Mesendoderm (in vitro differentiated cells): ENCODE measurements around the gene UTS2B.

Experiments used
- DNase-seq: peaks from one replicate; pipeline ENCODE4 v3.0.0; 2013
- H2AK5ac ChIP-seq: 2 replicates; pipeline ENCODE4 v1.6.1; 2013; ENCODE audit warnings: low read length, inconsistent platforms
- H2BK120ac ChIP-seq: 2 replicates; pipeline ENCODE4 v1.6.1; 2013; ENCODE audit warnings: low read depth, mild to moderate bottlenecking, low read length, moderate library complexity, mixed read lengths
- H2BK15ac ChIP-seq: replicated peaks from 2 replicates; pipeline ENCODE4 v1.6.1; 2013; ENCODE audit warnings: low read depth, mild to moderate bottlenecking, moderate library complexity
- H2BK5ac ChIP-seq: 2 replicates; pipeline ENCODE4 v1.6.1; 2013; ENCODE audit warnings: low read length, inconsistent platforms
- H3K18ac ChIP-seq: 2 replicates; pipeline ENCODE4 v1.6.1; 2013; ENCODE audit warnings: mild to moderate bottlenecking, low read length, mixed read lengths
- H3K23ac ChIP-seq: one replicate; pipeline ENCODE4 v1.6.1; 2013; ENCODE audit warnings: low read length
- H3K27ac ChIP-seq: 2 replicates; pipeline ENCODE4 v1.5.1; 2013; ENCODE audit warnings: low read depth, mild to moderate bottlenecking, inconsistent platforms, low read length, moderate library complexity
- H3K27me3 ChIP-seq: 2 replicates; pipeline ENCODE4 v1.6.1; 2013; ENCODE audit warnings: low read length, control low read depth, mild to moderate bottlenecking, inconsistent platforms; ENCODE audit not compliant: insufficient read depth, poor library complexity
- H3K36me3 ChIP-seq: 2 replicates; pipeline ENCODE4 v1.6.1; 2013; ENCODE audit warnings: low read length, inconsistent platforms; ENCODE audit not compliant: control insufficient read depth, insufficient read depth
- H3K4ac ChIP-seq: one replicate; pipeline ENCODE4 v1.6.1; 2013; ENCODE audit warnings: low read depth, mild to moderate bottlenecking, low read length, moderate library complexity
- H3K4me1 ChIP-seq: 2 replicates; pipeline ENCODE4 v1.6.1; 2013; ENCODE audit warnings: low read depth, low read length, inconsistent platforms; ENCODE audit not compliant: control insufficient read depth
- H3K4me2 ChIP-seq: 2 replicates; pipeline ENCODE4 v1.6.1; 2013; ENCODE audit warnings: low read length
- H3K4me3 ChIP-seq: 2 replicates; pipeline ENCODE4 v1.5.1; 2013; ENCODE audit warnings: mild to moderate bottlenecking, low read length
- H3K56ac ChIP-seq: one replicate; pipeline ENCODE4 v1.6.1; 2013; ENCODE audit warnings: low read length
- H3K79me1 ChIP-seq: 2 replicates; pipeline ENCODE4 v1.6.1; 2013; ENCODE audit warnings: low read length, inconsistent platforms
- H3K79me2 ChIP-seq: 2 replicates; pipeline ENCODE4 v1.6.1; 2013; ENCODE audit warnings: mild to moderate bottlenecking, low read length; ENCODE audit not compliant: control insufficient read depth, insufficient read depth
- H3K9ac ChIP-seq: 2 replicates; pipeline ENCODE4 v1.6.1; 2013; ENCODE audit warnings: low read length, inconsistent platforms
- H4K5ac ChIP-seq: one replicate; pipeline ENCODE4 v1.6.1; 2013; ENCODE audit warnings: low read length
- H4K8ac ChIP-seq: one replicate; pipeline ENCODE4 v1.6.1; 2013; ENCODE audit warnings: low read depth, mild to moderate bottlenecking, control low read depth, low read length, moderate library complexity
- WGBS: extraction: QIAGEN DNeasy Blood & Tissue Kit; methylation state at CpG from one replicate; pipeline ENCODE4 v1.1.7; 2013; ENCODE audit warnings: low lambda C conversion rate, missing lambda C conversion rate; ENCODE audit not compliant: insufficient coverage; ENCODE audit errors: extremely low coverage; 5-methylcytosine and 5-hydroxymethylcytosine counted together

Gene UTS2B

GRCh38 chr3:191269289-191270085 is 60.8 kb downstream of the UTS2B start:
- no CpG with 5 or more reads among the region's 5 CpGs for WGBS
- no peak overlapping the region for H2BK120ac ChIP-seq
- H3K23ac ChIP-seq, result no peak overlapping the region
- H3K27me3 ChIP-seq, result no peaks in the 10 kb centered on the region
- no peak overlapping the region for H3K9ac ChIP-seq
- H3K4ac ChIP-seq, result no peak overlapping the region
- no peak overlapping the region for H3K18ac ChIP-seq
- no peak overlapping the region for H3K27ac ChIP-seq
- H3K4me2 ChIP-seq, result no peak overlapping the region
- H2BK5ac ChIP-seq, result no peak overlapping the region
- no peaks in the 10 kb centered on the region for H3K36me3 ChIP-seq
- no peak overlapping the region for H2AK5ac ChIP-seq
- H4K8ac ChIP-seq, result no peak overlapping the region
- H3K79me1 ChIP-seq, result no peaks in the 10 kb centered on the region
- no peak overlapping the region for H4K5ac ChIP-seq
- H3K79me2 ChIP-seq, result no peaks in the 10 kb centered on the region
- no peak overlapping the region for H3K4me3 ChIP-seq
- no peaks in the 10 kb centered on the region for H3K4me1 ChIP-seq
- H3K56ac ChIP-seq, result no peak overlapping the region
- no peak for DNase-seq
- no peak overlapping the region for H2BK15ac ChIP-seq

- H2AK5ac ChIP-seq, result no peak overlapping the region
- no peaks in the 10 kb centered on the region for H3K79me1 ChIP-seq
- H3K36me3 ChIP-seq, result no peaks in the 10 kb centered on the region
Measured at GRCh38 chr3:191268737-191269136, 61.6 kb downstream of the UTS2B start.

GRCh38 chr3:191263850-191264249 is 66.5 kb downstream of the UTS2B start:
- Histone ChIP-seq H3K4me1 (no peaks in the 10 kb centered on the region), H3K4ac (no peak overlapping the region), H3K23ac (no peak overlapping the region), H4K5ac (no peak overlapping the region), H2BK15ac (no peak overlapping the region), H3K27ac (no peak overlapping the region), H3K4me3 (no peak overlapping the region), H3K79me1 (no peaks in the 10 kb centered on the region), H3K18ac (no peak overlapping the region), H2BK120ac (no peak overlapping the region), H3K9ac (no peak overlapping the region), H3K27me3 (no peaks in the 10 kb centered on the region), H3K4me2 (no peak overlapping the region), H4K8ac (no peak overlapping the region), H3K36me3 (no peaks in the 10 kb centered on the region), H3K79me2 (no peaks in the 10 kb centered on the region), H3K56ac (no peak overlapping the region), H2AK5ac (no peak overlapping the region), H2BK5ac (no peak overlapping the region)
- no peak for DNase-seq
- WGBS, result no CpG with 5 or more reads among the region's 3 CpGs

More at GRCh38 chr3:191268737-191269136, 61.6 kb downstream of the UTS2B start:
- Histone ChIP-seq H3K23ac (no peak overlapping the region), H3K9ac (no peak overlapping the region), H3K56ac (no peak overlapping the region), H3K4ac (no peak overlapping the region), H3K18ac (no peak overlapping the region), H2BK5ac (no peak overlapping the region), H3K4me3 (no peak overlapping the region), H4K8ac (no peak overlapping the region), H3K4me1 (no peaks in the 10 kb centered on the region), H2BK120ac (no peak overlapping the region), H2BK15ac (no peak overlapping the region), H3K79me2 (no peaks in the 10 kb centered on the region), H3K4me2 (no peak overlapping the region), H4K5ac (no peak overlapping the region), H3K27ac (no peak overlapping the region), H3K27me3 (no peaks in the 10 kb centered on the region)
- DNase-seq, result no peak

- H3K4ac ChIP-seq, result no peak overlapping the region
- H3K9ac ChIP-seq, result no peak overlapping the region
- no peak overlapping the region for H3K23ac ChIP-seq
- no peaks in the 10 kb centered on the region for H3K27me3 ChIP-seq
- H3K4me3 ChIP-seq, result no peak overlapping the region
- no peak overlapping the region for H3K18ac ChIP-seq
- no peaks in the 10 kb centered on the region for H3K4me1 ChIP-seq
- no peaks in the 10 kb centered on the region for H3K36me3 ChIP-seq
- H3K79me1 ChIP-seq, result no peaks in the 10 kb centered on the region
- H3K56ac ChIP-seq, result no peak overlapping the region
- no peak overlapping the region for H3K27ac ChIP-seq
- no peak overlapping the region for H4K8ac ChIP-seq
- no peak overlapping the region for H2BK5ac ChIP-seq
- no peak for DNase-seq
- no peak overlapping the region for H2AK5ac ChIP-seq
- H3K79me2 ChIP-seq, result no peaks in the 10 kb centered on the region
- H3K4me2 ChIP-seq, result no peak overlapping the region
- no peak overlapping the region for H2BK120ac ChIP-seq
- no peak overlapping the region for H4K5ac ChIP-seq
- no peak overlapping the region for H2BK15ac ChIP-seq
Measured at GRCh38 chr3:191263365-191263764, 67.0 kb downstream of the UTS2B start.

GRCh38 chr3:191262650-191263049 is 67.7 kb downstream of the UTS2B start:
- DNase-seq, result no peak
- H3K27me3 ChIP-seq, result no peaks in the 10 kb centered on the region
- no peak overlapping the region for H3K9ac ChIP-seq
- H3K18ac ChIP-seq, result no peak overlapping the region
- H2AK5ac ChIP-seq, result no peak overlapping the region
- no peak overlapping the region for H3K4me3 ChIP-seq
- no peaks in the 10 kb centered on the region for H3K36me3 ChIP-seq
- H3K23ac ChIP-seq, result no peak overlapping the region
- no peak overlapping the region for H2BK120ac ChIP-seq
- H4K5ac ChIP-seq, result no peak overlapping the region
- no peaks in the 10 kb centered on the region for H3K79me2 ChIP-seq
- no peak overlapping the region for H3K56ac ChIP-seq
- no peak overlapping the region for H4K8ac ChIP-seq
- H2BK15ac ChIP-seq, result no peak overlapping the region
- no CpG with 5 or more reads among the region's 1 CpG for WGBS
- no peak overlapping the region for H3K4me2 ChIP-seq
- no peaks in the 10 kb centered on the region for H3K4me1 ChIP-seq
- H3K27ac ChIP-seq, result no peak overlapping the region
- no peak overlapping the region for H3K4ac ChIP-seq
- no peaks in the 10 kb centered on the region for H3K79me1 ChIP-seq
- no peak overlapping the region for H2BK5ac ChIP-seq

- Histone ChIP-seq H2AK5ac (no peak overlapping the region), H3K79me1 (no peaks in the 10 kb centered on the region), H3K36me3 (no peaks in the 10 kb centered on the region), H4K8ac (no peak overlapping the region), H2BK5ac (no peak overlapping the region), H3K56ac (no peak overlapping the region), H2BK120ac (no peak overlapping the region), H3K4ac (no peak overlapping the region), H3K23ac (no peak overlapping the region), H2BK15ac (no peak overlapping the region), H4K5ac (no peak overlapping the region), H3K27ac (no peak overlapping the region), H3K18ac (no peak overlapping the region), H3K4me1 (no peaks in the 10 kb centered on the region), H3K9ac (no peak overlapping the region), H3K79me2 (no peaks in the 10 kb centered on the region), H3K4me3 (no peak overlapping the region), H3K27me3 (no peaks in the 10 kb centered on the region), H3K4me2 (no peak overlapping the region)
- DNase-seq, result no peak
Measured at GRCh38 chr3:191261304-191261638, 69.1 kb downstream of the UTS2B start.
